ENCODE results near the gene KIAA2012.

- no peak for TF ChIP-seq CTCF (optimal IDR thresholded peaks at IDR 0.05 in 1 of 3, IDR thresholded peaks at IDR 0.05 in 1 of 3, conservative IDR thresholded peaks at IDR 0.05 in 1 of 3; ENCODE audit: extremely low read depth in 1 of 3, insufficient read depth in 2 of 3, low read length in 3 of 3)
- TF ChIP-seq EZH2 (IDR thresholded peaks at IDR 0.05; ENCODE audit: low read length): no peak
Measured at GRCh38 chr2:202208526-202208925, 135.5 kb downstream of the KIAA2012 start.
